NCI-H510A treated with DMSO at 0.1 percent for 48 hours (cell line): ENCODE data around the gene FGGY.
"Not testable (repeated sequence)": the region's sequence is repeated elsewhere in the genome, so short reads cannot be mapped to it uniquely, and the experiment has no call there.

Source experiments
- DNase-seq: peaks from one replicate; lab custom pipeline; 2025; lab: John Stamatoyannopoulos, UW

Gene FGGY

GRCh38 chr1:59443310-59443709 is 146.4 kb downstream of the FGGY start:
- no peak for DNase-seq

- no peak for DNase-seq
Measured at GRCh38 chr1:59444520-59444919, 147.6 kb downstream of the FGGY start.

GRCh38 chr1:59445040-59445439 is 148.1 kb downstream of the FGGY start:
- DNase-seq = no peak

- no peak for DNase-seq
Measured at GRCh38 chr1:59446257-59446901, 149.5 kb downstream of the FGGY start.

GRCh38 chr1:59452026-59452425 is 155.1 kb downstream of the FGGY start:
- DNase-seq = no peak

GRCh38 chr1:59452559-59452958 is 155.7 kb downstream of the FGGY start:
- no peak for DNase-seq

GRCh38 chr1:59453297-59453968 is 156.5 kb downstream of the FGGY start:
- DNase-seq = no peak

- no peak for DNase-seq
Measured at GRCh38 chr1:59455206-59455605, 158.3 kb downstream of the FGGY start.

GRCh38 chr1:59457786-59458185 is 160.9 kb downstream of the FGGY start:
- no peak for DNase-seq

DNA sequence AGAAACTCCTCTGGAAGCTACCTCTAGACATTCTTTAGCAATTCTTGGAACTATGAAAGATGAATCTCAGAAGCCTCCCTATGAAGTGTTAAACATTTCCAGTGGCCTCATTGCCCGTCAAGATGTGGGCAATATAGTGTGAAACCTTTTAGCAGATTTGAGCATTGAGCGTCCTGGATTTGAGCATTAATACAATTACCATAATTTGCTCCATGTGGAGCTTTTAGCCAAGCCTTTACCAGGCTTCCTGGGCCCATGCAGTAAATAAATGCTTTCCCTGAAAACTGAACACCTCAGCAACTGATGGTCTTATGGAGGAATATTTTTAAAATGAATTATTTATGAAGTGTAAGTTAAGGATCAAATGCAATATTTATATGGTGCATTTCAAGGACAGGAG is 162.0 kb downstream of the FGGY start:
- no peak for DNase-seq

DNA sequence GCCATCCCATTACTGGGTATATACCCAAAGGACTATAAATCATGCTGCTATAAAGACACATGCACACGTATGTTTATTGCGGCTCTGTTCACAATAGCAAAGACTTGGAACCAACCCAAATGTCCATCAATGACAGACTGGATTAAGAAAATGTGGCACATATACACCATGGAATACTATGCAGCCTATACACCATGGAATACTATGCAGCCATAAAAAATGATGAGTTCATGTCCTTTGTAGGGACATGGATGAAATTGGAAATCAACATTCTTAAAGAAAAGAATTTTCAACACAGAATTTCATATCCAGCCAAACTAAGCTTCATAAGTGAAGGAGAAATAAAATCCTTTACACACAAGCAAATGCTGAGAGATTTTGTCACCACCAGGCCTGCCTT is 166.0 kb downstream of the FGGY start:
- not testable (repeated sequence) for DNase-seq

GRCh38 chr1:59465478-59465877 is 168.6 kb downstream of the FGGY start:
- not testable (repeated sequence) for DNase-seq

GRCh38 chr1:59468828-59469428 is 172.0 kb downstream of the FGGY start:
- no peak for DNase-seq

- not testable (repeated sequence) for DNase-seq
Measured at GRCh38 chr1:59471991-59472570, 175.2 kb downstream of the FGGY start.

DNA sequence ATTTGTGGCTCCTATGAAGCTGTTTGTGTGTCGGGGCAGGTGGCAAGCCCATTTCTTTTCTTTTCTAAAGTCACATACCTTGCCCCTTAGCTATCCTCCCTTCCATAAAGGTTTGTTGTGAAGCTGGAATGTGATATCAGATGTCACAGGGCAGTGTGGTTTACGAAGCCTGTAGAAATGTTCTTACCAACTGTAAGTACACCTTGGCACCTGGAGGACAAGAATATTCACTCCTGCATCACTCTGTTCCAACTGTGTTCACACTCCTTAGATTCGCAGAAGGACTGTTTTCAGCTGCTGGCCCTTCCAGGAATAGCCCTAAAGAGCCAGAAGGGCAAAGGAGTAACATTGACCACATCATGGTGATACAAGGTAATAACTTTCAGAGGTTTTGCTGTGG is 176.9 kb downstream of the FGGY start:
- DNase-seq = no peak

DNA sequence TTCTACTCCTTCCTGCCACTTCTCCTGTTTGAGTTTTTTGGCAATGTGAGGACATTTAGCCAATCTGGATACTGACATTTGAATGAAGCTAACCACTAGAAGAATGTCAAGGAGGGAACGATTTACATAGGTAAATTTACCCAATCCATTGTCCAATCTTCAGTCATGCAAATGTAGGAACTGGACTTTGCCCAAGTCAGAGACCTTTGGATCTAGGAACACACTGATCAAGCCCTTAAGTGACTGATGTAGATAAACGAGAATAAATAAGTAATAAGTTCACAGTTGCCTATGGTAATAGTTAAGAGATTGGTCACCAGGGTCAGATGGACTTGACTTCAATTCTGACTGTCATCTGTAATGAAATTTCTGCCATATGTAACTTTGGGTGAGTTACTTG is 177.6 kb downstream of the FGGY start:
- DNase-seq = no peak

DNA sequence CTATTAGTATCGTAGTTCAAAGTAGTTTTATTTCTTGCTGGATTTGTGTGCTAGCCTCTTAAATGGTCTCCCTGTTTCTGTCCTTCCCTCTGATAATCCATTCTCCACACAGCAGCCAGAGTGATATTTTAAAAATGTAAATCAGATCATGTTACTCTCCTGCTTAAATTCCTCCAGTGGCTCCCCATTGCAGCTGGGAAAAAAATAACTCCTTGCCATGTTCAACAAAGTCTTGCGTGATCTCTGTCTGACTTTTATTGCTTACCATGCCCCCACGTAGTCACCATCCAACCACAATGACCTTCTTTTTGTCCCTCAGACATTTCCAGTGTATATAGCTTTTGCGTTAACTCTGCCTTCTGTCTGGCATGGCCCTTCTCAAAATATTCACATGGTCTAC is 178.8 kb downstream of the FGGY start:
- DNase-seq = no peak

DNA sequence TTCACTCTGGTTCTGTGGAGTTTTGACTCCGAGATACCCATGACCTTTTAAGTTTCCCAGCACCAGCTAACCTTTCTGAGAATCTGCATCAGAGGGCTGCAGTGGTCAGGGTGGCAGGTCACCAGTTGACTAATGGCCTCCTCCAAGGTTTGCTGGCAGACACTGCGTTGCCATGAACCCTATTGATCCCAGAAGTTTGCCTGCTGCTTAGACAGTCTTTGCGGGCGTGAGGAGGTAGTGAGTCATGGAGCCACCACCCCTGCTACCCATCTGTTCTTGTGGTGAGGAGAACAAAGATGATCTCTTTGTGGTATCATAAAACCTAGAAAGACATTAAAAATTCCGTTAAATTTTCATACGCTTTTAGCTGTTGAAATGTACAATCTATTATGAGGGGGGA is 180.4 kb downstream of the FGGY start:
- no peak for DNase-seq

- no peak for DNase-seq
Measured at GRCh38 chr1:59477867-59478266, 181.0 kb downstream of the FGGY start.

DNA sequence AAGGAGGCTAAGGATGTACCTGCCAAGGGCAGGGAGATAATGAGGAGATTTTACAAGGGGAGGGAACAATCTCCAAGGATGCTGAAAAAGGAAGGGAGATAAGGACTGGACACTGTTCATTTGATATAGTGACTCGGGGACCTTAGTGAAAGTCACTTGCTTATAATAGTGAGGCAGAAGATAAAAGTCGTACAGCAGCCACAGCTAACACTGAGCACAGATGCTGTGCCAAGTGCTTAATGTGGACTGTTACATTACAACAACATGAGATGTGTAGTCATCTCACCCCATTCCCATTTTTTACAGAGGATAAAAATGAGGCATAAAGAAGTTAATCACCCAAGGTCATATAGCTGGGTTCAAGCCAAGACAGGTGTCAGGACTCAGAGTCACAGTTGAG is 181.9 kb downstream of the FGGY start:
- DNase-seq = no peak

DNA sequence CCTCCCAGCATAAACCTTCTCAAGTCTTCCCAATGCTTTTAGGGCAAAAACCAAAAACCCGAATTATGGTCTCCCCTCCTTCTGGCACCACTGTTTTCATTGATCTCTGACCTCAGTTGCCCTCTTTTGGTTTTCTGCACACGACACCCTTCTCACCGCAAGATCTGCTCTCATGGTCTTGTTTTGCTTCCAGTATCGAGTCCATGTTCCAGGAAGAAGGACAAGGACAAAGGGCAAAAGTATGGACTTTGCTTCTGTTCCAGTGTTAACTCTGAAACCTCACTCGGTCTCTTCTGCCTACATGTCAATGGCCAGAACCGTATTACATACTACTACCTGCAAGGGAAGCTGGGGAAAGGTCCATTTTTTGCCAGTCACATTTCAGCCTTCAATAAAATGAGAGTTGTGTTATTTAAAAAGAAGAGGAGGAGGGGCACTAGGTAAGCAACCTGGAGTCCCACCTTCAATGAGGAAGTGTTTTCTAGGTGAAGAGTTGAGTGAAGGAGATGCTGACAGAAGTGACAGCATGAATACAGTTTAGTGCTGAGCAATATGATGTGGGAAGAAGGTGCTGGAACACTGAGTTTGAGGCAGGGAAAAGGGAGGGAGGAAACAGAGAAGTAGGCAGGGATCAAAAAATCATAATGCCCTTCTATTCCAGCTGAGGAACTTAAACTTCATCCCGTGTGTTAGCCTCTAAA is 183.4 kb downstream of the FGGY start:
- no peak for DNase-seq

- no peak for DNase-seq
Measured at GRCh38 chr1:59481881-59482505, 185.1 kb downstream of the FGGY start.
